H1 (cell line): ENCODE data around the gene SLC6A19.

Source experiments
- ATF2 ChIP-seq: IDR thresholded peaks from 2 replicates; pipeline ENCODE4 v1.6.1; 2012; ENCODE audit warnings: low read length, inconsistent platforms
- CTCF ChIP-seq, 3 experiments: IDR thresholded peaks; 1 replicate in 2 of 3; 2 replicates in 1 of 3; pipeline versions ENCODE4 v1.5.1 to v1.6.1; 2011; ENCODE audit warnings: low read length in 3 of 3, mild to moderate bottlenecking in 3 of 3, inconsistent platforms in 2 of 3, low read depth in 1 of 3, moderate library complexity in 1 of 3; ENCODE audit not compliant: insufficient read depth in 1 of 3; ENCODE audit errors: control extremely low read depth in 1 of 3
- MAX ChIP-seq: IDR thresholded peaks from 2 replicates; pipeline ENCODE4 v1.6.1; 2012; ENCODE audit warnings: inconsistent platforms

- TF ChIP-seq MAX (no peak), ATF2 (no peak), CTCF (IDR thresholded peaks at IDR 0.05; ENCODE audit: control extremely low read depth in 1 of 3, insufficient read depth in 1 of 3, low read depth in 1 of 3, low read length in 3 of 3) (peak in 1 of 3 experiments; percentile 48; a peak in 2 of 4 replicates)
These were observed 34.0 kb downstream of the SLC6A19 start for GRCh38 chr5:1235379-1235778.
